CD4-positive, alpha-beta T cell (primary cell): Measurements from ENCODE around the gene ZCCHC7. TPM values are rescaled to one million over a fixed set of nuclear protein-coding genes. Genes with fewer than 3 reads are reported as not detected.

ENCODE experiments used
- ATAC-seq: fragments of 200-7000 bp; cut with Tn5 transposase; one replicate; pipeline ENCODE4 v1.10.0; 2022; ENCODE audit warnings: mild to moderate bottlenecking; ENCODE audit not compliant: poor library complexity
- CTCF ChIA-PET: fragments of 350-600 bp; sonication (Branson Sonifier 250); formaldehyde crosslinking; loops from one replicate; lab custom pipeline; 2021; ENCODE audit warnings: antibody characterized with exemption, inconsistent platforms; lab: Charles Lee
- POLR2A ChIA-PET: fragments of 350-600 bp; sonication (Branson Sonifier 250); formaldehyde crosslinking; loops from one replicate; lab custom pipeline; 2021; ENCODE audit warnings: antibody characterized with exemption, inconsistent platforms; lab: Charles Lee
- DNase-seq, 14 experiments: peaks; one replicate each; pipeline ENCODE4 v3.0.0-alpha.2; 2013 to 2020; ENCODE audit warnings: mixed read lengths in 2 of 14
- H3K27ac ChIP-seq, 2 donors: one replicate each; pipeline versions ENCODE4 v1.5.1 to v1.7.0; 2013; ENCODE audit warnings: low read length in 2 of 2, low read depth in 1 of 2, mild to moderate bottlenecking in 1 of 2
- H3K27me3 ChIP-seq, 2 experiments: 1 replicate in 1 of 2; 2 replicates in 1 of 2; pipeline versions ENCODE4 v1.6.1 to v1.7.0; 2013; ENCODE audit warnings: low read length in 2 of 2, control low read depth in 1 of 2, mild to moderate bottlenecking in 1 of 2, moderate library complexity in 1 of 2; ENCODE audit not compliant: insufficient read depth in 2 of 2, control insufficient read depth in 1 of 2
- H3K36me3 ChIP-seq: one replicate; pipeline ENCODE4 v1.6.1; 2013; ENCODE audit warnings: low read length, control low read depth; ENCODE audit not compliant: insufficient read depth
- H3K4me1 ChIP-seq: one replicate; pipeline ENCODE4 v1.6.1; 2013; ENCODE audit warnings: low read length, control low read depth; ENCODE audit not compliant: insufficient read depth
- H3K4me3 ChIP-seq: one replicate; pipeline ENCODE4 v1.5.1; 2013; ENCODE audit warnings: mild to moderate bottlenecking, low read length, moderate library complexity
- H3K9me3 ChIP-seq, 2 experiments: 1 replicate in 1 of 2; 2 replicates in 1 of 2; pipeline versions ENCODE4 v1.6.1 to v1.7.0; 2013; ENCODE audit warnings: low read length in 2 of 2, mild to moderate bottlenecking in 2 of 2, control low read depth in 1 of 2, moderate library complexity in 1 of 2; ENCODE audit not compliant: control insufficient read depth in 1 of 2, insufficient read depth in 1 of 2
- H3K27ac Mint-ChIP-seq: one replicate; pipeline ENCODE4 v1.8.0; 2020; ENCODE audit warnings: mixed read lengths
- H3K27me3 Mint-ChIP-seq: one replicate; pipeline ENCODE4 v1.8.0; 2021; ENCODE audit warnings: mixed read lengths
- H3K36me3 Mint-ChIP-seq: one replicate; pipeline ENCODE4 v1.8.0; 2021; ENCODE audit warnings: low read depth, mixed read lengths
- H3K4me1 Mint-ChIP-seq: one replicate; pipeline ENCODE4 v1.8.0; 2021; ENCODE audit warnings: low read depth, mixed read lengths
- H3K4me3 Mint-ChIP-seq: one replicate; pipeline ENCODE4 v1.8.0; 2020; ENCODE audit warnings: mild to moderate bottlenecking, mixed read lengths
- H3K9me3 Mint-ChIP-seq: one replicate; pipeline ENCODE4 v1.8.0; 2020; ENCODE audit warnings: mixed read lengths
- CTCF ChIP-seq: fragments of 200-600 bp; IDR thresholded peaks from one replicate; pipeline ENCODE4 v1.8.0; 2022; ENCODE audit warnings: antibody characterized with exemption, mild to moderate bottlenecking
- intact Hi-C, 2 experiments: fragments of 100-400 bp; cut with DNase I in 1 of 2; cut with micrococcal nuclease in 1 of 2; formaldehyde crosslinking; loops; one replicate each; pipeline versions ENCODE4 v1.15.1 to v1.9.0; 2023 to 2025; cut with DNase I, micrococcal nuclease
- total RNA-seq, 174 experiments: library from RNA in 2 of 174; stranded (reverse) in 2 of 174; gene quantifications; one replicate each; pipeline ENCODE4 v1.2.3 and lab custom pipeline; 2021 to 2026

ZCCHC7 gene
- total RNA-seq, 2 experiments from 2014 or later: 40.7 to 41.0 TPM

GRCh38 chr9:37146410-37146809 lies 26.0 kb downstream of the ZCCHC7 start:
- peaks cover 3% of the 10 kb centered on the region for H3K4me1 ChIP-seq
- CTCF ChIA-PET: no interaction called here
- H3K27ac ChIP-seq: peak overlapping the region; percentile 38 to 71
- POLR2A ChIA-PET: interaction anchor here (0.7 to 4.2 kb wide), 7 partner anchors 9 to 157 kb away, joined by 3 to 78 read pairs (median 3); partner anchors contain the start of gene ZCCHC7
- TF ChIP-seq CTCF: no peak
- peak overlapping the region; percentile 34 for H3K4me3 ChIP-seq
- peak in 3 of 14 experiments; percentile 49 to 75 (median 56) for DNase-seq
- H3K27me3 Mint-ChIP-seq: no peaks in the 10 kb centered on the region
- H3K9me3 ChIP-seq: no peaks in the 10 kb centered on the region
- peak overlapping the region; percentile 51 for H3K4me3 Mint-ChIP-seq
- H3K36me3 Mint-ChIP-seq: peaks cover 37% of the 10 kb centered on the region
- peaks cover 73% of the 10 kb centered on the region for H3K4me1 Mint-ChIP-seq
- peaks cover 3% of the 10 kb centered on the region for H3K36me3 ChIP-seq
- no peaks in the 10 kb centered on the region for H3K9me3 Mint-ChIP-seq
- intact Hi-C loops: loop anchor here in 1 of 2 experiments (1.0 to 5.0 kb wide), 2 partner anchors 26 to 109 kb away; partner anchors contain the start of gene ZCCHC7
- no peaks in the 10 kb centered on the region for H3K27me3 ChIP-seq
- ATAC-seq: peak; percentile 85
- peak overlapping the region; percentile 77 for H3K27ac Mint-ChIP-seq

DNA sequence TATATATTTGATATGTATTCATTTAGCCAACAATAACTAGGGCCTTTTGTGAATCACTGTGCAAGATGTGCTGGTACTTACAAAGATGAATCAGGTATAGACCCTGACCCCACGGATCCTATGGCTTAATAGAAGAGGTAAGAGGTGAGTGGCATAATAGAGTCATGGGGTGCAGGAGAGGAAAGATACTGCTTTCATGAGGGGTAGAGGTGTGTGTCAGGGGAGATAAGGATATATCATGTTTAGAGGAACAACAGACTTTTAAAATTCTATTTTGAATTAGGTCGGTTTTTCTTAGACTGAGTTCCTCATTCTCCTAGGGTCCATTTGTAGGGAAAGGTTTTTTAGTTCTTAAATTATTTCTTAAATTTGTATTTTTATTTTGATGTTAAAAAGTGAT lies 27.8 kb downstream of the ZCCHC7 start:
- H3K36me3 ChIP-seq: peaks cover 3% of the 10 kb centered on the region
- POLR2A ChIA-PET: interaction anchor here (2.4 to 4.2 kb wide), 2 partner anchors 28 to 68 kb away, joined by 22 to 78 read pairs; partner anchors contain the start of gene ZCCHC7
- CTCF ChIA-PET: no interaction called here
- ATAC-seq (no peak), DNase-seq (no peak)
- no peak overlapping the region for H3K4me3 ChIP-seq
- peaks cover 43% of the 10 kb centered on the region for H3K36me3 Mint-ChIP-seq
- no peak overlapping the region for H3K27ac ChIP-seq
- H3K4me1 ChIP-seq: peaks cover 3% of the 10 kb centered on the region
- no peaks in the 10 kb centered on the region for H3K27me3 ChIP-seq
- H3K27ac Mint-ChIP-seq: peak overlapping the region; percentile 77
- H3K9me3 ChIP-seq: no peaks in the 10 kb centered on the region
- no peaks in the 10 kb centered on the region for H3K27me3 Mint-ChIP-seq
- TF ChIP-seq CTCF: no peak
- intact Hi-C loops: loop anchor here in 1 of 2 experiments (5.0 kb wide), 1 partner anchor 111 kb away; no protein-coding TSS in a partner anchor
- peaks cover 73% of the 10 kb centered on the region for H3K4me1 Mint-ChIP-seq
- H3K4me3 Mint-ChIP-seq: no peak overlapping the region
- H3K9me3 Mint-ChIP-seq: no peaks in the 10 kb centered on the region

- H3K27ac ChIP-seq: no peak overlapping the region
- H3K9me3 ChIP-seq: no peaks in the 10 kb centered on the region
- Mint-ChIP-seq H3K4me1 (peaks cover 62% of the 10 kb centered on the region), H3K27me3 (no peaks in the 10 kb centered on the region), H3K36me3 (peaks cover 50% of the 10 kb centered on the region), H3K27ac (no peak overlapping the region), H3K9me3 (no peaks in the 10 kb centered on the region), H3K4me3 (no peak overlapping the region)
- no peak for TF ChIP-seq CTCF
- CTCF ChIA-PET: interaction anchor here (0.9 to 2.0 kb wide), 3 partner anchors 12 to 25 kb away, joined by 3 to 5 read pairs (median 3); no protein-coding TSS in a partner anchor
- H3K4me1 ChIP-seq: peaks cover under 1% of the 10 kb centered on the region
- H3K27me3 ChIP-seq: no peaks in the 10 kb centered on the region
- H3K36me3 ChIP-seq: peaks cover 7% of the 10 kb centered on the region
- DNase-seq: no peak
- ATAC-seq: no peak
- intact Hi-C loops: loop anchor here in 1 of 2 experiments (5.0 kb wide), 1 partner anchor 112 kb away; no protein-coding TSS in a partner anchor
- POLR2A ChIA-PET: no interaction called here
- no peak overlapping the region for H3K4me3 ChIP-seq
These were observed 29.4 kb downstream of the ZCCHC7 start for GRCh38 chr9:37149666-37150308.
